ENCODE results near the gene ZDHHC18. TPM values are rescaled to one million over a fixed set of nuclear protein-coding genes. Genes with fewer than 3 reads are reported as not detected.

Gene ZDHHC18
- total RNA-seq, 1 donor from 2014 or later = 17.7 TPM

DNA sequence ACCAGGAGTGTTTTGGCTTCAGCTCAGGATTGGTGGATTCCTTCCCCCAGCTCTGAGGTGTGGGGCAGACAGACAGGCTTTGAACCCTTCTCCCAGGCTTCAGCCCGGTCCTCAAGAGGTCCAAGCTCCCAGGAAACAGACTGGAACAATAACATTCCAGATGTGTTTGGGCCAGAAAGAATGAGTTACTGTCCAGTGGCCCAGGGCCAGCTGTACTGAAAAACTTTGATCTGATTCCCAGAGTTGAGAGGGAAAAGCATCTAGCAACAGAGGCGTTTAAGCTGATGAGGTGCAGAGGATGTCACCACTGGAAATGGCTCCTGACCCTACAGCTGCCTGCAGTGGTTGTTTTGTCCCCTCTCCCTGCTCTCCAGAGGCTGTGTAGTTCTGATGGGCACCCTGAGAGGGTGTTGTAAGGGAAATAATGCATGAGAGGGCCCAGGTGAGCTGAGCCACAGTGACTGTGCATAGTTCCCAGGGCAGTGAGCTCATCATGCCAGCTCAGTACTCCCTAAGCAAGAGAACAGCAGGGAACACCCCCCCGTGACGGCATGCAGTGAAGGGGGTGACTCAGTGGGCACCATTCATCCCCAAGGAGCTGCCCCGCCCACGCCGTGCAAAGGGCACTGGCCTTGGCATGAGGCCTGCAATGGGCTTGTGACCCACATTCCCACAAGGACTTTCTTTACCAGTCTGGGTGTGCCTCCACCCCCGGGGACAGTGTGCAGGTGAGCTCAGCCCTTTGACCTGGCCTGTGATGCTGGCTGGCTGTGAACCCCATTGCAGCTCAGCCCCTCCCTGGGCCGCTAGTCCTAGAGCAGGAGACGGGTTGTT is 22.7 kb downstream of the ZDHHC18 start:
- intact Hi-C loops (cut with DNase I) = no loop called here
- ATAC-seq (no peak), DNase-seq (ENCODE audit: missing footprints) (no peak)

- ATAC-seq (no peak), DNase-seq (ENCODE audit: missing footprints) (no peak)
- intact Hi-C loops (cut with DNase I) = no loop called here
Measured at GRCh38 chr1:26851106-26851684, 24.7 kb downstream of the ZDHHC18 start.

DNA sequence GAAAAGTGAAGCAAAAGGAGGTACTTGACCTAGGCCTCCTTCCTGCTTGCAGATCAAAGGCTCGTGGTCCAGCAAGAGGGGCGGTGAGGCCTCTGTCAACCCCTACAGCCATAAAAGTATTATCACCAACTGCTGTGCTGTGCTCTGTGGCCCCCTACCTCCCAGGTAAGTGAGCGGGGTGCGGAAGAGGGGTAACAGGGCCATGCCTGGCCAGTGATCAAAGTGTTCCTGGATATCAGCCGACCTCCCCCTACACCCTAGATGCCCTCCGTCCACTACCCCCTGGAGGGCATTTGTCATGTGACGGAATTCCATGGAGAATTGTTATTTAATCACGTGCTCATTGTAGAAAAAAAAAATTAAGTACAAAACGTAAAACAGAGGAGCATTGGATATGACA is 26.2 kb downstream of the ZDHHC18 start:
- intact Hi-C loops (cut with DNase I) = loop anchor here (1.0 kb wide), 1 partner anchor 26 kb away; no protein-coding TSS in a partner anchor
- no peak for ATAC-seq

DNA sequence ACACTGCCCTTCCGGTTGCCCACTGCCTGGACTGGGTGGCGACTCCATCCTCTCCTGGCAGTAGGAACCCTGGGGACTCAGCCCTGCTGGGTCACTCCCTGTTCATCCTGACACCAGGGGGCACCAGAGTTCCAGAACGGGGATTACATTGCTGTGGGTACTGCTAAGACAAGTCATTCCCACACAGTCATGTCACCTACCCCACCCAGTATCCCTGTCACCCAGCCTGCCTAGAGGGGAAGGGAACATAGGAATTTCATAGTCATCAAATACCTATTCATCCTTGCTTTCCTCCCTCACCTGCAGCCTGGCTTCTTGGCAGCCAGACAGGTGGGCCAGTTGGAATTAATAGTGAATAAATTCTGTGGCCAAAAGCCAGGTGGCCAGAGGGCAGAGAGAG is 26.7 kb downstream of the ZDHHC18 start:
- peak; percentile 85 for ATAC-seq
- peak; percentile 87 for DNase-seq (ENCODE audit: missing footprints)
- intact Hi-C loops (cut with DNase I) = loop anchor here (1.0 kb wide), 1 partner anchor 25 kb away; no protein-coding TSS in a partner anchor

More for the DNA sequence above, 26.2 kb downstream of the ZDHHC18 start:
- DNase-seq (ENCODE audit: missing footprints) = no peak

DNA sequence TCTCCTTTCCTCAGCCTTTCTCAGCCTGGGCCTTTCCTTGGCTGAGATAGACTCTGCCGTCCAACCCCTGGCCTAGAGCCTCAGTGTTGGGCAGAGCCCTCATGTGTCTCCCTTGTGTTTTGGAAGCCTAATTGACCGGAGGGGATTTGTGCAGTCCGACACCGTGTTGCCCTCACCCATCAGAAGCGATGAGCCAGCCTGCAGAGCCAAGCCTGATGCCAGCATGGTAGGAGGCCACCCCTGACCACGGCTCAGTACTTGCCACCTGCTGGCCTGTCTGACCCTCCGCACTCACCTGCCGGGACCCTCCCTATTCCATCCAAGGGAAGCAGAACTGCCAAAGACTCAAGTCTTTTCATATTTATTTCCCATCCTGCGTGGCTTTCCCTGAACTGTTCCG is 27.1 kb downstream of the ZDHHC18 start:
- DNase-seq (ENCODE audit: missing footprints) (no peak), ATAC-seq (no peak)
- intact Hi-C loops (cut with DNase I) = loop anchor here (1.0 kb wide), 1 partner anchor 25 kb away; no protein-coding TSS in a partner anchor

DNA sequence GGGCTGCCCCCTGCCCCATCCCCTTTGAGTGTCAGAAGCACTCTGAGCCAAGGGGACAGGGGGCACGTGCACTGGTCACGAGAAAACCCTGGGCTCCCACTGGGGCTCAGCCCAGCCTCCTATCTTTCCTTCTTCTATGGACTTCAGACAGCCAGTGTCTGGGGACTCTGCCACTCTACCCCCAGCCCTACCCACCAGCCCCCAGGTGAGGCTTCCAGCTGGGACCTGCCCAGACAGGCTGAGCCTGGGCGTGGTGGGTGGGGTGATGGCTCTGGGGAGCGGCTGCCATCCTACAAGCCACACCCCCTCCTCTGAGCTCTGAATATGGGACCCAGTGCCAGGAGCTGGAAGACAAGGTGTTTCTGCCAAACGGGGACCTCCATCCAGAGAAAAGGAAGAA is 28.4 kb downstream of the ZDHHC18 start:
- intact Hi-C loops (cut with DNase I) = no loop called here
- DNase-seq (ENCODE audit: missing footprints) = no peak
- no peak for ATAC-seq

GRCh38 chr1:26855636-26856035 is 29.1 kb downstream of the ZDHHC18 start:
- intact Hi-C loops (cut with DNase I) = no loop called here
- DNase-seq (ENCODE audit: missing footprints) = no peak
- no peak for ATAC-seq

DNA sequence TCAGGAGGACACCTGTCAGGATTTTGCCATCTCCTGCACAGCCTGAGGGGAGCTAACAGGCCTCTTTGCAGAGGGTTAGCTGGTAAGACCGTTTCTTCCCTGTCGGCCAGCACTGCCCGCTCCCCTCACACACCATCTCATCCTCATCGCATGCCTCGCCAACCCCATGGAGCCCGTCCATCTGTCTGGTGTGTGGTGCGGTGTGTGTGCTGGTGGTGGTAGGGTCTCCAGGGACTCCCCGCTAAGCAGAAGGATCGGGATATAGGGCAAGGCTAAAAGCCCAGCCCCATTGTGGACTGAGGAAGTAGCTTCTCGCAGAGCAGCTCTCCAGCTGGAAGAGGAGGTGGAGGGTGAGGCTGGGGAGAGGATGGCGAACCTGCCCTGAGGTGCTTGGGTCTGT is 29.7 kb downstream of the ZDHHC18 start:
- ATAC-seq (no peak), DNase-seq (ENCODE audit: missing footprints) (no peak)
- intact Hi-C loops (cut with DNase I) = no loop called here

GRCh38 chr1:26856604-26857469 is 30.3 kb downstream of the ZDHHC18 start:
- ATAC-seq (no peak), DNase-seq (ENCODE audit: missing footprints) (no peak)
- intact Hi-C loops (cut with DNase I) = no loop called here

DNA sequence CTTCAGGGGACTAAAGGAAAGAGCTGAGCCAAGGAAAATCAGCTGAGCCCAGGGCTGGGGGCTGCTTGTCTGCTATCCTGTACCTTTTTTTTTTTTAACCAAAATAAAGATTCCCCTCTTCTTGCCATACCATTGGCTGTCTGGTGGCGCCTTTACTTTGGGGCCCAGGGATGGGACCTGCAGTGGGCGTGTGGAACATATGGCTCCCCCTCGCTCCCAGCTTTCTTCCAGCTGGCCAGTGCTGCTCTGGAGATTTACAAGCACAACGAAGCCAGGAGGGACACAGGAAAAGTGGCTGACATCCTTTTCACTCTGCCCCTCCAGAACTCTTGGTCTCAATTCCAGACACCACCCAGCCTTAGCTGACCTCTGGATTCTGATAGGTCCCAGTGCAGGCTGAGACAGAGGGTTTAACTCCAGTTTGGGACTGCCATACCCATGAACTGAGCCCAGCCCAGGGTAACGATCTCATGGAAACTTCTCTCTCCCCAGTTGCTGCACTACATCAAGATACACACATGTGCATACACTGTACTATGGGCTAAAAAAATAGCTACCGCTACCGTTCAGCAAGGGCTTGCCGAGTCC is 31.1 kb downstream of the ZDHHC18 start:
- DNase-seq (ENCODE audit: missing footprints) (no peak), ATAC-seq (no peak)
- intact Hi-C loops (cut with DNase I) = no loop called here

- intact Hi-C loops (cut with DNase I) = no loop called here
- no peak for DNase-seq (ENCODE audit: missing footprints)
- ATAC-seq = no peak
Measured at GRCh38 chr1:26858160-26858559, 31.7 kb downstream of the ZDHHC18 start.

GRCh38 chr1:26858891-26859640 is 32.6 kb downstream of the ZDHHC18 start:
- DNase-seq (ENCODE audit: missing footprints) (no peak), ATAC-seq (no peak)
- intact Hi-C loops (cut with DNase I) = no loop called here

DNA sequence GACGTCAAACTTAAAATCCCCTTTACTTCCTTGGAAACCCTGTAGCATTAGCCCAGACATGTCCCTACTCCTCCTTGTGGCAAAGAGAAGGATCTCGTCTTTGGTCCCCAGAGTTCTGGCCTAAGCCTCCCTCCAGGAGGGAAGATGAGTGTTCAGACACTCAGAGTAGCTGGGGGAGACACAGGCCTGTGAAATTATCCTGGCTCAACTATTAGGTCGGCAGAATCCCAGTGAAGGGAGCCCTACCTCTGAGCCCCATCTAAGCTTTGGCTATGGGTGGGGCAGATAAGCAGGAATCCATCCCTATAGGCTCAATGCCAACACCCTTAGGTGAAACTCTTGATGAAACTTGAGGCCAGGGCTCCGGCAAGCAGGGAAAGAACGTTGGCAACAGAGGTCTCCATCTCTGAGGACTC is 34.8 kb downstream of the ZDHHC18 start:
- intact Hi-C loops (cut with DNase I) = no loop called here
- ATAC-seq = no peak
- DNase-seq (ENCODE audit: missing footprints) = no peak

- no peak for DNase-seq (ENCODE audit: missing footprints)
- intact Hi-C loops (cut with DNase I) = no loop called here
- ATAC-seq = no peak
Measured at GRCh38 chr1:26861889-26862378, 35.4 kb downstream of the ZDHHC18 start.

GRCh38 chr1:26862781-26863684 is 36.5 kb downstream of the ZDHHC18 start, which contains the start of gene SFN:
Gene SFN (plus strand): TSS chr1:26863149. CDS start chr1:26863213, 64 bp downstream.
- ATAC-seq (no peak), DNase-seq (ENCODE audit: missing footprints) (no peak)
- intact Hi-C loops (cut with DNase I) = no loop called here

GRCh38 chr1:26863685-26864077 is 37.2 kb downstream of the ZDHHC18 start:
- no peak for DNase-seq (ENCODE audit: missing footprints)
- intact Hi-C loops (cut with DNase I) = no loop called here
- ATAC-seq = no peak
